HepG2 (cell line): ENCODE data around the gene TRIM8. TPM values are rescaled to one million over a fixed set of nuclear protein-coding genes. Genes with fewer than 3 reads are reported as not detected.
A peak's percentile ranks its signal among the peaks of the same experiment; 100 is the strongest.

Experiments
- SMYD3 ChIP-seq: sonication (generic); formaldehyde crosslinking; IDR thresholded peaks from 2 replicates; pipeline ENCODE4 v1.8.1; 2023; ENCODE audit warnings: mild to moderate bottlenecking, missing genetic modification reagents
- SRSF1 ChIP-seq: fragments of 200-400 bp; formaldehyde crosslinking; optimal IDR thresholded peaks from 2 replicates; pipeline ENCODE3; 2017; ENCODE audit warnings: mild to moderate bottlenecking, low read depth, low read length, moderate library complexity
- ZFX ChIP-seq: sonication (generic); formaldehyde crosslinking; IDR thresholded peaks from 2 replicates; pipeline ENCODE4 v1.4.0; 2020; ENCODE audit warnings: mild to moderate bottlenecking, low read depth, missing genetic modification reagents, moderate library complexity
- ZNF256 ChIP-seq: sonication (generic); formaldehyde crosslinking; conservative IDR thresholded peaks from 2 replicates; pipeline ENCODE4 v1.4.0; 2020; ENCODE audit warnings: missing genetic modification reagents
- ZNF30 ChIP-seq: sonication (generic); formaldehyde crosslinking; IDR thresholded peaks from 2 replicates; pipeline ENCODE4 v1.5.0; 2020; ENCODE audit warnings: mild to moderate bottlenecking, missing genetic modification reagents
- ZNF546 ChIP-seq: sonication (generic); formaldehyde crosslinking; conservative IDR thresholded peaks from 2 replicates; pipeline ENCODE4 v1.8.1; 2023; ENCODE audit warnings: mild to moderate bottlenecking, missing genetic modification reagents
- ZNF572 ChIP-seq: sonication (generic); formaldehyde crosslinking; IDR thresholded peaks from 2 replicates; pipeline ENCODE4 v1.5.1; 2020; ENCODE audit warnings: mild to moderate bottlenecking, missing genetic modification reagents
- ZNF644 ChIP-seq: IDR thresholded peaks from 2 replicates; pipeline ENCODE4 v1.6.1; 2016; ENCODE audit warnings: low read depth
- ZNF672 ChIP-seq: sonication (generic); formaldehyde crosslinking; IDR thresholded peaks from 2 replicates; pipeline ENCODE4 v1.8.1; 2022; ENCODE audit warnings: missing genetic modification reagents
- ZNF816 ChIP-seq: sonication (generic); formaldehyde crosslinking; IDR thresholded peaks from 2 replicates; pipeline ENCODE4 v1.8.0; 2022; ENCODE audit warnings: missing genetic modification reagents, mild to moderate bottlenecking, borderline replicate concordance
- ZNF879 ChIP-seq: sonication (generic); formaldehyde crosslinking; IDR thresholded peaks from 2 replicates; pipeline ENCODE4 v1.8.1; 2023; ENCODE audit warnings: missing genetic modification reagents
- polyA plus RNA-seq, 8 experiments: library from polyadenylated mRNA; depleted of rRNA in 3 of 8; stranded (reverse) in 7 of 8; unstranded in 1 of 8; fragments of >200 nt; fragmentation: Illumina TruSeq in 4 of 8; extraction: Trizol in 4 of 8; gene quantifications; 2 replicates each; pipeline versions ENCODE4 v1.2.1 to v1.2.3, GENCODE V29; 2011 to 2016; ENCODE audit warnings: low read depth in 4 of 8, missing spikeins in 1 of 8, mixed read lengths in 1 of 8; ENCODE audit not compliant: insufficient read depth in 1 of 8
- total RNA-seq, 5 experiments: library from RNA; depleted of rRNA; stranded (reverse); fragments of >200 nt; fragmentation: Illumina TruSeq; extraction: Trizol; gene quantifications; 2 replicates each; pipeline ENCODE4 v1.2.3, GENCODE V29; 2016; ENCODE audit warnings: low read depth in 1 of 5
- TF ChIP-seq, protein P1 (sequence below): sonication (generic); formaldehyde crosslinking; IDR thresholded peaks from 2 replicates; pipeline ENCODE4 v1.4.0; 2020; ENCODE audit warnings: mild to moderate bottlenecking, missing genetic modification reagents
- TF ChIP-seq, protein P2 (sequence below), 2 experiments: fragments of 450-650 bp in 1 of 2; sonication (generic) in 1 of 2; formaldehyde crosslinking in 1 of 2; IDR thresholded peaks; 2 replicates each; pipeline versions ENCODE4 v1.6.1 to v1.8.0; 2016 to 2022; ENCODE audit warnings: antibody characterized with exemption in 1 of 2, mild to moderate bottlenecking in 1 of 2, missing genetic modification reagents in 1 of 2
- TF ChIP-seq, protein P3 (sequence below): sonication (generic); formaldehyde crosslinking; conservative IDR thresholded peaks from 2 replicates; pipeline ENCODE4 v1.8.0; 2022; ENCODE audit warnings: mild to moderate bottlenecking, moderate library complexity, missing genetic modification reagents
- TF ChIP-seq, protein P4 (sequence below): sonication (generic); formaldehyde crosslinking; IDR thresholded peaks from 2 replicates; pipeline ENCODE4 v1.5.1; 2020; ENCODE audit warnings: missing genetic modification reagents, mild to moderate bottlenecking, borderline replicate concordance

Gene TRIM8
- total and polyA plus RNA-seq, 2 of the 13 experiments (the other 11 are each of a cell fraction or from before 2014, with no cell fraction given) = 38.9 to 66.5 TPM

DNA sequence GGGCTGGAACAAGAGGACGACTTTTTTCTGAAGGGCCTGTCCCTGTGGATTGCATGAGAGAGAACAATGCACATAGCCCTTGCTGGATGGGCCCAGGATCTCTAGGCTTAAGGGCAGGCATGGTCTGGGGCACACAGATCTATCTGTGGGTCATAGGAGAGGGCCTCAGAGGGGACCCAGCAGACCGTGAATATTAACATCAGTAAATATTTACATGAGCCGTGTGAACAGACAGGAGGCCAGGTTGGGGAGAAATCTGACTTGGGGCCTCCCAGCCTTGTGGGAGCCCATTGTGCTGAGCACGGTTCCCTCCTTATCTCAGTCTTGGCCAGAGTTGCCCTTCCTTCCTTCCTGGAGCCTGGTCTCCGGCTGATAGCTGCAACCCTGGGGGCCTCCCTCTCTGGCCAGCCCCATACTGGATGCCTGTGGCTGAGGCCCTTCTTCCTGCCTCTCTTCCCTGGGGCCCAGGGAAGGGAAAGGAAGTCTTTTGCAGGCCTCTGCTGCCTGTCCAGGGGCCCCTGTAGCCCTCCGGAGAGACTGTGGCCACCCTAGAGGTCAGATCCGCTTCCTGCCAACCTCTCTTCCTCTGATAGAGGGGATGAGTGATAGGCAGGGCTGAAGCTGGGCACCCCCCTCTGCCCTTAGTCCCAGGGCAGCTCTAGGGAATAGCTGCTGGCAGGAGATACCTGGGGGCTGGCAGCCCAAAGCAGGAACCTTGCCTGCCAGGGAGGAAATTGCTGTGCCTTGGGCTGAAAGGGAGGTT, 44.5 kb upstream of the TRIM8 start (continued):
- TF ChIP-seq, protein P1, sequence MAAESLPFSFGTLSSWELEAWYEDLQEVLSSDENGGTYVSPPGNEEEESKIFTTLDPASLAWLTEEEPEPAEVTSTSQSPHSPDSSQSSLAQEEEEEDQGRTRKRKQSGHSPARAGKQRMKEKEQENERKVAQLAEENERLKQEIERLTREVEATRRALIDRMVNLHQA = no peak
- TF ChIP-seq, protein P2, sequence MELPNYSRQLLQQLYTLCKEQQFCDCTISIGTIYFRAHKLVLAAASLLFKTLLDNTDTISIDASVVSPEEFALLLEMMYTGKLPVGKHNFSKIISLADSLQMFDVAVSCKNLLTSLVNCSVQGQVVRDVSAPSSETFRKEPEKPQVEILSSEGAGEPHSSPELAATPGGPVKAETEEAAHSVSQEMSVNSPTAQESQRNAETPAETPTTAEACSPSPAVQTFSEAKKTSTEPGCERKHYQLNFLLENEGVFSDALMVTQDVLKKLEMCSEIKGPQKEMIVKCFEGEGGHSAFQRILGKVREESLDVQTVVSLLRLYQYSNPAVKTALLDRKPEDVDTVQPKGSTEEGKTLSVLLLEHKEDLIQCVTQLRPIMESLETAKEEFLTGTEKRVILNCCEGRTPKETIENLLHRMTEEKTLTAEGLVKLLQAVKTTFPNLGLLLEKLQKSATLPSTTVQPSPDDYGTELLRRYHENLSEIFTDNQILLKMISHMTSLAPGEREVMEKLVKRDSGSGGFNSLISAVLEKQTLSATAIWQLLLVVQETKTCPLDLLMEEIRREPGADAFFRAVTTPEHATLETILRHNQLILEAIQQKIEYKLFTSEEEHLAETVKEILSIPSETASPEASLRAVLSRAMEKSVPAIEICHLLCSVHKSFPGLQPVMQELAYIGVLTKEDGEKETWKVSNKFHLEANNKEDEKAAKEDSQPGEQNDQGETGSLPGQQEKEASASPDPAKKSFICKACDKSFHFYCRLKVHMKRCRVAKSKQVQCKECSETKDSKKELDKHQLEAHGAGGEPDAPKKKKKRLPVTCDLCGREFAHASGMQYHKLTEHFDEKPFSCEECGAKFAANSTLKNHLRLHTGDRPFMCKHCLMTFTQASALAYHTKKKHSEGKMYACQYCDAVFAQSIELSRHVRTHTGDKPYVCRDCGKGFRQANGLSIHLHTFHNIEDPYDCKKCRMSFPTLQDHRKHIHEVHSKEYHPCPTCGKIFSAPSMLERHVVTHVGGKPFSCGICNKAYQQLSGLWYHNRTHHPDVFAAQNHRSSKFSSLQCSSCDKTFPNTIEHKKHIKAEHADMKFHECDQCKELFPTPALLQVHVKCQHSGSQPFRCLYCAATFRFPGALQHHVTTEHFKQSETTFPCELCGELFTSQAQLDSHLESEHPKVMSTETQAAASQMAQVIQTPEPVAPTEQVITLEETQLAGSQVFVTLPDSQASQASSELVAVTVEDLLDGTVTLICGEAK (IDR thresholded peaks at IDR 0.05) = no peak
- TF ChIP-seq, protein P2 (CRISPR knock-in tag; IDR thresholded peaks at IDR 0.05) = peak; percentile 48; the same call in 1 of the 2 replicates
- TF ChIP-seq, protein P3, sequence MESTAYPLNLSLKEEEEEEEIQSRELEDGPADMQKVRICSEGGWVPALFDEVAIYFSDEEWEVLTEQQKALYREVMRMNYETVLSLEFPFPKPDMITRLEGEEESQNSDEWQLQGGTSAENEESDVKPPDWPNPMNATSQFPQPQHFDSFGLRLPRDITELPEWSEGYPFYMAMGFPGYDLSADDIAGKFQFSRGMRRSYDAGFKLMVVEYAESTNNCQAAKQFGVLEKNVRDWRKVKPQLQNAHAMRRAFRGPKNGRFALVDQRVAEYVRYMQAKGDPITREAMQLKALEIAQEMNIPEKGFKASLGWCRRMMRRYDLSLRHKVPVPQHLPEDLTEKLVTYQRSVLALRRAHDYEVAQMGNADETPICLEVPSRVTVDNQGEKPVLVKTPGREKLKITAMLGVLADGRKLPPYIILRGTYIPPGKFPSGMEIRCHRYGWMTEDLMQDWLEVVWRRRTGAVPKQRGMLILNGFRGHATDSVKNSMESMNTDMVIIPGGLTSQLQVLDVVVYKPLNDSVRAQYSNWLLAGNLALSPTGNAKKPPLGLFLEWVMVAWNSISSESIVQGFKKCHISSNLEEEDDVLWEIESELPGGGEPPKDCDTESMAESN (CRISPR knock-in tag) = peak; percentile 75
- TF ChIP-seq ZNF572 (CRISPR knock-in tag) (0 out of 2 replicates have a peak, but pooled peaks have one; percentile 50), ZNF546 (CRISPR knock-in tag) (no peak), ZNF816 (CRISPR knock-in tag) (no peak), ZNF30 (CRISPR knock-in tag) (0 out of 2 replicates have a peak, but pooled peaks have one; percentile 46), ZNF672 (CRISPR knock-in tag) (no peak), ZNF256 (CRISPR knock-in tag) (no peak), SRSF1 (no peak), ZNF644 (CRISPR knock-in tag) (0 out of 2 replicates have a peak, but pooled peaks have one; percentile 48), ZFX (CRISPR knock-in tag) (peak; percentile 88), SMYD3 (CRISPR knock-in tag) (peak; percentile 65; the same call in 1 of the 2 replicates), ZNF879 (CRISPR knock-in tag) (no peak)
- TF ChIP-seq, protein P4, sequence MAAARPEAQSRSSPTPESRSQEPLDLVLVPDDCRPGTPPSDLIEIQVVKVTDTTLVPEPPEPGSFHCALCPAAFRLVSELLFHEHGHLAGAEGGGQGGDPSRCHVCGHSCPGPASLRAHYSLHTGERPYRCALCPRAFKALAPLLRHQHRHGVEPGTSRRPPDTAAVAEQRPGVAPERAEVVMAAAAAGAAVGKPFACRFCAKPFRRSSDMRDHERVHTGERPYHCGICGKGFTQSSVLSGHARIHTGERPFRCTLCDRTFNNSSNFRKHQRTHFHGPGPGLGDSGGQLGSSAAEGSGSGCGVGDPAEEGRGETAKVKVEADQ (CRISPR knock-in tag) = no peak
